Tibial nerve (tissue), 4 donors: ENCODE data around the gene QRFPR. TPM values are rescaled to one million over a fixed set of nuclear protein-coding genes. Genes with fewer than 3 reads are reported as not detected.

ENCODE experiments used
- DNase-seq, 2 donors: peaks; one replicate each; pipeline ENCODE4 v3.0.0-alpha.2; 2019; ENCODE audit warnings: low spot score in 2 of 2
- H3K27ac ChIP-seq, 4 donors: fragments of 200-600 bp; sonication (generic) in 3 of 4; one replicate each; pipeline ENCODE4 v1.5.1; 2017 to 2019; ENCODE audit warnings: mild to moderate bottlenecking in 1 of 4
- H3K27me3 ChIP-seq, 2 donors: fragments of 200-600 bp; sonication (generic) in 1 of 2; one replicate each; pipeline versions ENCODE4 v1.5.1 to v1.6.0; 2017 to 2019
- H3K36me3 ChIP-seq, 3 donors: fragments of 200-600 bp; sonication (generic); one replicate each; pipeline ENCODE4 v1.5.1; 2018 to 2019
- H3K4me1 ChIP-seq, 4 donors: fragments of 200-600 bp; sonication (generic) in 3 of 4; one replicate each; pipeline ENCODE4 v1.5.1; 2017 to 2019
- H3K4me3 ChIP-seq, 4 donors: fragments of 200-600 bp; sonication (generic) in 3 of 4; one replicate each; pipeline ENCODE4 v1.5.1; 2017 to 2019; ENCODE audit warnings: mild to moderate bottlenecking in 1 of 4, moderate library complexity in 1 of 4
- H3K9me3 ChIP-seq, 4 donors: fragments of 200-600 bp; sonication (generic) in 3 of 4; one replicate each; pipeline ENCODE4 v1.5.1; 2017 to 2019
- CTCF ChIP-seq, 5 experiments: fragments of 200-600 bp in 3 of 5; fragments of 450-650 bp in 2 of 5; sonication (generic) in 3 of 5; IDR thresholded peaks; one replicate each; pipeline ENCODE4 v1.5.1; 2016 to 2019; ENCODE audit warnings: antibody characterized with exemption in 5 of 5, mild to moderate bottlenecking in 3 of 5, moderate library complexity in 2 of 5
- EP300 ChIP-seq, 2 donors: sonication (generic); formaldehyde crosslinking; IDR thresholded peaks; one replicate each; pipeline ENCODE4 v1.6.1; 2017; ENCODE audit warnings: antibody characterized with exemption in 2 of 2, mild to moderate bottlenecking in 1 of 2
- POLR2A ChIP-seq, 2 donors: fragments of 450-650 bp; IDR thresholded peaks; one replicate each; pipeline ENCODE4 v1.6.1; 2017; ENCODE audit warnings: antibody characterized with exemption in 2 of 2, mild to moderate bottlenecking in 2 of 2, moderate library complexity in 2 of 2
- WGBS, 2 donors: methylation state at CpG; one replicate each; pipeline ENCODE4 v1.1.5; 2018; 5-methylcytosine and 5-hydroxymethylcytosine counted together
- total RNA-seq, 4 donors: library from RNA; depleted of rRNA; stranded (reverse); fragments of >200 nt; gene quantifications; one replicate each; pipeline ENCODE4 v1.1.0, GENCODE V29; 2016

The QRFPR gene
- total RNA-seq, 4 donors from 2014 or later, result not detected

- Histone ChIP-seq H3K36me3 (no peaks in the 10 kb centered on the region), H3K9me3 (no peaks in the 10 kb centered on the region), H3K4me3 (no peak overlapping the region), H3K27me3 (no peaks in the 10 kb centered on the region), H3K27ac (no peak overlapping the region), H3K4me1 (no peaks in the 10 kb centered on the region)
- 89 to 90% methylated on average over 1 of the region's 1 CpG for WGBS, 2 donors
- no peak for DNase-seq
- TF ChIP-seq POLR2A (IDR thresholded peaks at IDR 0.05), result no peak
- no peak for TF ChIP-seq EP300 (IDR thresholded peaks at IDR 0.05)
- TF ChIP-seq CTCF (IDR thresholded peaks at IDR 0.05), result no peak
Observed at GRCh38 chr4:121344098-121344497, 36.7 kb downstream of the QRFPR start.

- Histone ChIP-seq H3K27me3 (no peaks in the 10 kb centered on the region), H3K4me1 (no peaks in the 10 kb centered on the region), H3K36me3 (no peaks in the 10 kb centered on the region), H3K9me3 (no peaks in the 10 kb centered on the region), H3K27ac (no peak overlapping the region), H3K4me3 (no peak overlapping the region)
- TF ChIP-seq POLR2A (IDR thresholded peaks at IDR 0.05) (no peak), EP300 (IDR thresholded peaks at IDR 0.05) (no peak), CTCF (IDR thresholded peaks at IDR 0.05) (no peak)
- 94 to 95% methylated on average over 2 of the region's 2 CpGs for WGBS, 2 donors
- no peak for DNase-seq
Observed at GRCh38 chr4:121340247-121340646, 40.6 kb downstream of the QRFPR start.

GRCh38 chr4:121339824-121340223, 41.0 kb downstream of the QRFPR start:
- 38 to 60% methylated on average over 2 of the region's 2 CpGs for WGBS, 2 donors
- Histone ChIP-seq H3K9me3 (no peaks in the 10 kb centered on the region), H3K4me3 (no peak overlapping the region), H3K27me3 (no peaks in the 10 kb centered on the region), H3K27ac (no peak overlapping the region), H3K4me1 (no peaks in the 10 kb centered on the region), H3K36me3 (no peaks in the 10 kb centered on the region)
- no peak for TF ChIP-seq CTCF (IDR thresholded peaks at IDR 0.05)
- TF ChIP-seq EP300 (IDR thresholded peaks at IDR 0.05), result no peak
- TF ChIP-seq POLR2A (IDR thresholded peaks at IDR 0.05), result no peak
- DNase-seq, result no peak

- Histone ChIP-seq H3K4me1 (no peaks in the 10 kb centered on the region), H3K4me3 (no peak overlapping the region), H3K27me3 (no peaks in the 10 kb centered on the region), H3K36me3 (no peaks in the 10 kb centered on the region), H3K9me3 (no peaks in the 10 kb centered on the region), H3K27ac (no peak overlapping the region)
- TF ChIP-seq CTCF (IDR thresholded peaks at IDR 0.05), result no peak
- no peak for TF ChIP-seq EP300 (IDR thresholded peaks at IDR 0.05)
- no peak for TF ChIP-seq POLR2A (IDR thresholded peaks at IDR 0.05)
- DNase-seq, result no peak
- 57 to 74% methylated on average over 2 of the region's 2 CpGs for WGBS, 2 donors
Observed at GRCh38 chr4:121339307-121339706, 41.5 kb downstream of the QRFPR start.

GRCh38 chr4:121338518-121338917, 42.3 kb downstream of the QRFPR start:
- Histone ChIP-seq H3K4me3 (no peak overlapping the region), H3K36me3 (no peaks in the 10 kb centered on the region), H3K27me3 (no peaks in the 10 kb centered on the region), H3K27ac (no peak overlapping the region), H3K9me3 (no peaks in the 10 kb centered on the region), H3K4me1 (no peaks in the 10 kb centered on the region)
- 73 to 76% methylated on average over 7 of the region's 7 CpGs for WGBS, 2 donors
- TF ChIP-seq POLR2A (IDR thresholded peaks at IDR 0.05), result no peak
- TF ChIP-seq EP300 (IDR thresholded peaks at IDR 0.05), result no peak
- TF ChIP-seq CTCF (IDR thresholded peaks at IDR 0.05), result no peak
- no peak for DNase-seq
